Measurements from ENCODE around the gene SLC37A1.
"Not testable (repeated sequence)": the region's sequence is repeated elsewhere in the genome, so short reads cannot be mapped to it uniquely, and the experiment has no call there.

The SLC37A1 gene

GRCh38 chr21:42513151-42513984, at the start of gene SLC37A1:
SLC37A1 (plus strand) TSS chr21:42513852; CDS start chr21:42518455, 4,603 bp downstream.
- DNase-seq: no peak

DNA sequence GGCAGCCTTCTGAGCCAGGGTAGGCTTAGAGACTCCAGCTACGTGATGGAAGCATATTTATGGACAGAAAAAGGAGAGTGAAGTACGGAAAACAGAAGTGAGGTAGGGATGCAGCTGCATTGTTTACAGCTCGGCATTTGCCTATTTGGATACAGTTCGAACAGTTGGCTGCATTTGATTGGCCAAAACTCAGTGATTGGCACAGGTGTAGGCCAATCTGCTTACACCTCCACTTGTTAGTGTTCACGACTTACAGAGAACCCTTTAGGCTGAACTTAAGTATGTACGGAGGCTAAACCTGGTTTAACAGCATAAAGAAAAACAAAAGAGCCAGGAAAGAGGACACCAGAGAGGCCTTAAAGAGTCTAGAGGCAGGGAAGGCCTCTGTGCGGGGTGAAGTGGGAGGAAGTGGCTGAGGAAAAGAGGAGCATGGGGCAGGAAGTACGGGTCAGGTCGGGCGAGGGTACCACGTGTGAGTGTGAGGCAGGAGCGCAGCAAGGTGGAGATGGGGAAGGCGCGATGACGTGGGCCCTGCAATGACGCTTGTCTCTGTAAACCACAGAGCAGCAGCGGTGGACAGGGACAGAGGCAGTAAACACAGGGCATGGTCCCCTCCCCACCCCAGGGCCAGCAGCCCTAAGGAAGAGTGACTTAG, 49.7 kb upstream of the SLC37A1 start:
- peak; percentile 10 for DNase-seq

DNA sequence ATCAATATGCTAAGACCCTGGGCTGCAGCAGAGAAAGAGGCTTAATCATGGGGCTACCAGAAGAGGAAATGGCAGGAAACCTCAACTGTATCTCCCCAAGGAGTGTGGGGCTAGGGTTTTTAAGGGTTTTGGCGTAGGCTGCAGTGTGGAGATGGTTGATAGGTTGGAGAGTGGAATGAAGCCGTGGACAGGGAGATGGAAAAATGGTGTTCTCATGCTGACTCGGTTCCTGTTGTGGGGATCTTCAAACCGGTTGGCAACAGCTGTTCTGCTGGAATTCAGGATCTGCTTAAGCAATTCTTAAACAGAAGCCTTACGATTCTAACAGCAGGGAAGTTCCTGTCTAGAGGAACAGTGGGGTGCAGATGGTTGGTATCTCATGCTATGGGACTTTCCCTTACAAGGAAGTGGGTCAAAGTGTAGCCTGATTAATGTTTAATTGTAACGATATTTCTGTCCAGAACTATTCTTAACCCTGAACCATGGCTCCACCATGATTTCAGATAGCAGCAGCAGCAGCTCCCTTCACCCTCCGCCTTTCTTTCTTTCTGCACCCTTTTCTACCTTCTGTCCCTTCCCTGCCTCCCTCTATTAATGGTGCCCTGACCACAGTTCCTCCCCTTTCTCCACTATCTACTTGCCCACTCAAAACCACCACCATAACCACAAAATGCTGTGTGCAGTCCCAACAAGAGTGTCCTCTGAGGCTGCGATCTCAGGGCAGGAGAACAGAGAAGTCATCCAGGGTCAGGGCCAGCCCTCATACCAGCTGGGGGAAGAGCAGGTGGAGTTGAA, 48.4 kb upstream of the SLC37A1 start:
- no peak for DNase-seq

DNA sequence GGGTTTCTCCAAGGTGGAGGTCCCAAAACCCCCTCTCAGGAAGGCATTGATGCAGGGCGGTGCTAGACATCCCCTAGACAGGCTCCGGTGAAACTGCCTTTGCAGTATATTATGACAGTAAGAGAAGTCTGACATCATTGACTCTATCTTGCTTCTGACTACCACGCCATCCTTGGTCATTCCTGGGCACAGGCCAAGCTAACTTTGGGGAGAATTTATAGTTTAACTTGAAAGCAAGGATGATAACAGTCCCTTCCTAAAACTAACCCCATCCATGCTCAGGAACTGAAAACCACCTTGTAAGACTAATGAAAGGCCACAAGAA, 47.9 kb upstream of the SLC37A1 start:
- no peak for DNase-seq

DNA sequence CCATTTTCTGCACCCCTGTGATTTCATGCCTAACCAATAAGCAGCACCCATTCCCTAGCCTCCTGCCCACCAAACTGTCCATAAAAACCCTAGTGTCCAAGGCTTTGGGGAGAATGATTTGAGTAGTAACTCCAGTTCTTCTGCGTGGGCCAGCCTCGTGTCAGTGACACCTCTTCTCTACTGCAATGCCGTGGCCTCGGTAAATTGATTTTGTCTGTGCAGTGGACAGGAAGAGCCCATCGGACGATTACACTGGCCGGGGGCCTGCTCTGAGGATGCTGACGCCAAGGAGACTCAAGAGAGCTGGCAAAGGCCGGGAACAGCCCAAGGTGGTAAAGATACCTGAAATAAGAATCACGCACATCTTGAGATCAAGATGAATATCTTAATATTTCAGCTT, 47.0 kb upstream of the SLC37A1 start:
- DNase-seq: no peak

DNA sequence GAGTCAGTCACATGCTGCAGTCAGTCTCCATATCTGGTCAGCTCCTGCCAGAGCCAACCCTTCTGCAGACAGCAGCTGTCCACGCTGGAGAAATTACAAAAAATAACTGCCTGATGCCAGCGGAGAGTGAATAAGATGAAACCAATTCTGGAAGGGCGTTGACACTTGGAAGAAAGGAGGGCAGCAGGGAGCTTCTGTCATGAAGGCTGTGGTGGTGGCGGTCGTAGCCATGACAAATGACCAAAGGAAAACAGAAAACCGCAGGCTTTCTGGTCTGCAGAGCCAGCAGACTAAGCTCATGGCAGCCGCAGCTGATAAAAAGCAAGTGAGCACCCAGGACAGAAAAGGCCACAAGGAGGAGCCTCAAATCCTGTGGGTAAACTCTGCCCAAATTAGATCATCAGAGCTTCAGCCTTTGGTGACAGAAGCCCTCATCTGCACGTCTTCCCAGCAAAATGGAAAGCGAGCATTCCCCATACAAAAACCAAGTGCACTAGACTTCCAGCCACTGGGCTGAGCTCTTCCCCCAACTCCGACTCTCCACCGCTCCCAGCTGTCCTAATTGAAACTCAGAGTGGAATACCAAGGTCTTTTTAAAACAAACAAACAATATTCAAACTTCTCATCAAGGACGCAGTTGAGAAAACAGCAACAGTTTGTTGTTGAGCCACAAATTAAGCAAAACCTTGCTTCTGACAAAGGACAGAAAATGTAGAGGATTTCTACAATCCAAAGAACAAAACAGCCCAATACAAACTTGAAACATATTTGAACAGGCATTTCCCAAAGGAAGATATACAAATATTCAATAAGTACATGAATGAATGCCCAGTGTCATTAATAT, 46.3 kb upstream of the SLC37A1 start:
- no peak for DNase-seq

DNA sequence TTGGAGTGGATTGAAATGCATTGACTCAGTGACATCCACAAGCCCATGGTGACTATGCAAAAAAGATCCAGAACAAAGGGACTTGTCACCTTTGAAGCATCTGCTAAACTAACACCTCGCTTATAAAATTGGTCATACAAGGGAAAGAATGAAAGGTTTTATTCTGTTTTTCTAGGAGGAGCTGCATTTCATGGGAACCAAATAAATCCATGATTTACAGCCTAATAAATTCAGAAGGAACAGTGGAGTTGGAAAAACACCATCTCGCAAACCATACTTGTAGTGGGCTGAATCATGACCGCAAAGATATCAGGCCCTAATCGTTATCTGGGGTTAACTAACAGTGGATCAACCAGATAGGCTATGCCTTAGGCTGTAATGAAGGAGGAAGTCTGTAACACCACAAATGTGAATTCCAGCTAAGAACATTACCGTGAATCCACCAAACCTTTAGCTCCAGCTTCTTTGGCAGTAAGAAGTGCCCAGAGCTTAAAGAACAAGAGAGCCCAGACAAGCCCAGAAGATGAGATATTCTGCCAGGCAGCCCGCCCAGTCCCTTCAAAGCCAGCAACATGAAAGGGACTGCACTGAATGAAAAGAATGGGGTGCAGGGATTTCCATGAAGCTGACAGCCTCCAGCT, 45.0 kb upstream of the SLC37A1 start:
- no peak for DNase-seq

DNA sequence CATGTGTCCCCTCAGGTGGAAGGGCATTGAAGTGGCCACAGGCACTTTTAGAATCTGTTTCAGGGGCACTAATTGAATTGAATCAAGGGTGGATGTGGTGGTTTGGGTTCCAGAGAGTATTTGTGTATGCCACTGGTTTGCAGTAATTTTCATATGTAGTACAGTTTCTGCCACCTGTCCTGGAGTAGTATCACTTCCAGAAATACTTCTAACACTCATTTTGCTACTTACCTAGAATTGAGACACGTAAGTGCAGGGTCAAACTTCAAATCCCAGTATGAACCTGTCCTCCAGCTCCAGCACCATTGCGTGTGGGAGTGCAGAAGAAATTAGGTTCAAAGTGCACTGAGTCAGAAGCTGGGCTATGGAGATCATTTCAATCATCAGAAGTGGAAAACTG, 44.4 kb upstream of the SLC37A1 start:
- no peak for DNase-seq

- not testable (repeated sequence) for DNase-seq
Measured at GRCh38 chr21:42469726-42470125, 43.9 kb upstream of the SLC37A1 start.

- DNase-seq: no peak
Measured at GRCh38 chr21:42471206-42471605, 42.4 kb upstream of the SLC37A1 start.

GRCh38 chr21:42471716-42472330, 41.8 kb upstream of the SLC37A1 start:
- no peak for DNase-seq

GRCh38 chr21:42472521-42472920, 41.1 kb upstream of the SLC37A1 start:
- DNase-seq: no peak

DNA sequence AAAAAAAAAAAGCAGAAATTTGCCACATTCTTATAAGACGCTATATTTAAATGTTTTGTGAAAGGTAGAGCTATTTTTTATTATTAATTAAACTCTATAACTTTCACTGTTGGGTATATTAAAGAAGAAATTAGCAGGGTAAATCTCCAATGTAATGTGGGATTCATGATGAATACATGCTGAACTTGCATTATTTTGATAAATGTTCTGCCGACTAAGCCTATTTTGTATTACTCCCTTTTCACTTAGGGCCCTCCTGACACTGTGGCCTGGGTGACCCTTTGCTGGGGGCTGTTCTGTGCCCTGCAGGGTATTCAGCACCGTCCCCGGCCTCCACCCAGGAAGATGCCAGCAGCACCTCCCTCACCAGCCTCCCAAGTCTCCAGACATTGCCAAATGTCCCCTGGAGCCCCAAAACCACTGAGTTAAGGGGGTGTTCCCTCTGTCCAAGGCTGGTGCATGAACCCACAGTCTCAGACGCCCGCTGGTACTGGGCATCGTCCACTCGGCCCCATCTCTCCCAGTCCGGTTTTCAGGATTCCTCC, 40.1 kb upstream of the SLC37A1 start:
- DNase-seq: no peak

DNA sequence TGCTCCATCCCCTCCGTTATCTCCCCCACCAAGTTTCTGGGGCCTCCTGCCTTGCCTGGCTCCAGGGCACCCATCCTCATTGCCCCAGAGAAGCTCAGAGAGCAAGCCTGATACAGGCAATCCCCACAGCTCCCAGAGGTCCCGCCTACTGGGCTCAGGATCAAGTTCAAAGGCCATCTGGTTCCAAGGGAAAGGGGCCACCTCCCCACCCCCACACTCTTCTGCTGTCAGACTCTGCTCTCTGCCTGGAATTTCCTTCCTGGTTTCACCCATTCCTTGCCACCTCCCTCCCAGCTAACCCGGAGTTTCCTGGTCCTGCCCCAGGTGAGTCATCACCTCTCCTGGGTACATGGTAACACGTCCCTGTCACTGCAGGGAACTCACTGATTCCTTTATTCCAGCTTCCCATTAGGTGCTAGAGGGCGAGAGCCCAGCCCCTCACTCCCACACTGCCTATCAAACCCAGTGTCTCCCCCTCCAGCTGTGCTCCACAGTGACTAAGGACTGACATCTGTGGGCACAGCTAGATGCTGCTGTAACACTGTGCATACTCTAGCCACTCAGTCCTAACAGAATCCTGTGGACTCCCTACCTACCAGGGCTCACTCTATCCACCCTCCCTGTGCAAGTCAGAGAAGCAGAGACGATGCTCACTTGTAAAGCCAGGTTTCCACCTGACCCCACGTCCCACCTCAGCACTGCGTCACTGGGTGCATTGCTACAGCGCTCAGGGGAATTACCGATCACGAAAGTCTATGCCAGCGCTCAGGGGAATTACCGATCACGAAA, 39.4 kb upstream of the SLC37A1 start:
- DNase-seq: no peak

- no peak for DNase-seq
Measured at GRCh38 chr21:42475036-42475435, 38.6 kb upstream of the SLC37A1 start.

DNA sequence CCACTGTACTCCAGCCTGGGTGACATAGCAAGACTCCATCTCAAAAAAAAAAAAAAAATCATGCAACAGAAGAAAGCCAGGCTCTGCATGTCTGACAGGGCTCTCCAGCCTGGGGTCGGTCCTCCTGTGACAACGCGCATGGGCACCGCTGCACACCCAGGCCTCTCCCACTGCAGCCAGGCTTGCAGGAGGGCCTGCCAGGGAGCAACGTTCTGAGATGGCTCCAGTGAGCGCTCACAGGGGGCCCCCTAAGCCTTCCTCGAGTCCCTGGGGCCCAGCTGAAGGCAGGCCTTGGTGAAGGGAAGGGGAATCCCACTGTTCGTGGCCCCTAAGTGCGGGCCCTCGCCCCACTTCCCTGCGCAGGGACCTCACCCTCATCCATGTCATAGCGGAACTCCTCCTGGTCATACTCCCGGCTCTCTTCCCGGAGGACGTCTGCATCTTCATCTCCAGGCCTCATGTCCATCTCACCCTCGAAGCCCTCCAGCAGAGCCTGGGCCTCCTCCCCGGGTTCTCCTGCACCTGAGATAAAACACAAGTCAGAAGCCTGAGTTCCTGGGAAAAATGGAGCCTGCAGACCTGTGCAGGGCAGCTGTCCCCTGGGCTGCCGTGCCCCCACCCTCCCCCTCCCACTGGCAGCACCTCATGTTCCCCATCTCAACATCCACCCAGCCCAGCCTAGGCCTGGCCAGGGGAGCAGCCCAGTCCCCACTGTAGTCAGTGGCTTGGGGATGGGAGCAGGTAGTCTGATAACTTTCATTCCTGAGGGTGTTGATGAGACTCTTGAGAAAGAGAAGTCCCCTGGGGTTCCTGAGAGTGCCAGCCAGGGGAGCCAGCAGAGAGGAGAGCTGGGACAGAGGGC, 37.9 kb upstream of the SLC37A1 start:
- no peak for DNase-seq

- DNase-seq: no peak
Measured at GRCh38 chr21:42476388-42477331, 37.0 kb upstream of the SLC37A1 start.

DNA sequence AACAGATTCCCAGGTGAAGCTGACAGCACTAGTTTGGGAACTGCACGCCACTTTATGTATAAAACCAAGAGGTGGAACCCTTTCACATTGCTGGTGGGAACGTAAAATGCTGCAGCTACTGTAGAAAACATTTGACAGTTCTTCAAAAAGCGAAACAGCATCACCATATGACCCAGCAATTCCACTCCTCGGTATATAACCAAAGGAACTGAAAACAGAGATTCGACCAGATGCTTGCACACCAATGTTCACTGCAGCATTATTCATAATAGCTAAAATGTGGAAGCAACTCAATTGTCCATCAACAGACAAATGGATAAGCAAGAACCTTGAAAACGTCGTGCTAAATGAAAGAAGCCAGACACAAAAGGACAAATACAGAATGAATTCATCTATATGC, 35.1 kb upstream of the SLC37A1 start:
- no peak for DNase-seq

- DNase-seq: no peak
Measured at GRCh38 chr21:42479582-42479981, 34.1 kb upstream of the SLC37A1 start.
